Measurements from ENCODE around the gene TBX5.

The TBX5 gene

DNA sequence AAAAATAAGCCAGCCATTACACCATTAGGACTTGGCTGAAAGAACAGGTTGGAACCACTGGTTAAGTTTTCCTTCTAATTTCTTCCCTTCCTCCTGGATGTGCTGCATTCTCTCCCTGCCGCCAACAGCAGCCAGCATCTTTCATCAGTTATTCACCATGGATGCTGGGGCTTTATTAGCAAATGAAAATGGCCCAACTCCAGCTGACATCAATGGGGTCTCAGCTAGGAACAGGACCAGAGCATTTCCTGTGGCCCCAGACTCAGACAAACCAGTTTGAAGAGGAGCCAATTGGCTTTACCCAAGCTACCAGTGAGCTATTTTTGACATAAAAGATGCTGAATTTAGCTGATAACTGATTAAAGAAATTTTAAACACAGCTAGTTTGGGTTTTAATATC is 26.0 kb upstream of the TBX5 start:
- H3K4me3 ChIP-seq (ENCODE audit: control insufficient read depth, low read depth, low read length) = no peak overlapping the region
- TF ChIP-seq, protein P1, sequence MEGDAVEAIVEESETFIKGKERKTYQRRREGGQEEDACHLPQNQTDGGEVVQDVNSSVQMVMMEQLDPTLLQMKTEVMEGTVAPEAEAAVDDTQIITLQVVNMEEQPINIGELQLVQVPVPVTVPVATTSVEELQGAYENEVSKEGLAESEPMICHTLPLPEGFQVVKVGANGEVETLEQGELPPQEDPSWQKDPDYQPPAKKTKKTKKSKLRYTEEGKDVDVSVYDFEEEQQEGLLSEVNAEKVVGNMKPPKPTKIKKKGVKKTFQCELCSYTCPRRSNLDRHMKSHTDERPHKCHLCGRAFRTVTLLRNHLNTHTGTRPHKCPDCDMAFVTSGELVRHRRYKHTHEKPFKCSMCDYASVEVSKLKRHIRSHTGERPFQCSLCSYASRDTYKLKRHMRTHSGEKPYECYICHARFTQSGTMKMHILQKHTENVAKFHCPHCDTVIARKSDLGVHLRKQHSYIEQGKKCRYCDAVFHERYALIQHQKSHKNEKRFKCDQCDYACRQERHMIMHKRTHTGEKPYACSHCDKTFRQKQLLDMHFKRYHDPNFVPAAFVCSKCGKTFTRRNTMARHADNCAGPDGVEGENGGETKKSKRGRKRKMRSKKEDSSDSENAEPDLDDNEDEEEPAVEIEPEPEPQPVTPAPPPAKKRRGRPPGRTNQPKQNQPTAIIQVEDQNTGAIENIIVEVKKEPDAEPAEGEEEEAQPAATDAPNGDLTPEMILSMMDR (conservative IDR thresholded peaks at IDR 0.05; ENCODE audit: control insufficient read depth, insufficient read depth, low read depth, low read length) = no peak
- no peak for DNase-seq (ENCODE audit: low read depth)

DNA sequence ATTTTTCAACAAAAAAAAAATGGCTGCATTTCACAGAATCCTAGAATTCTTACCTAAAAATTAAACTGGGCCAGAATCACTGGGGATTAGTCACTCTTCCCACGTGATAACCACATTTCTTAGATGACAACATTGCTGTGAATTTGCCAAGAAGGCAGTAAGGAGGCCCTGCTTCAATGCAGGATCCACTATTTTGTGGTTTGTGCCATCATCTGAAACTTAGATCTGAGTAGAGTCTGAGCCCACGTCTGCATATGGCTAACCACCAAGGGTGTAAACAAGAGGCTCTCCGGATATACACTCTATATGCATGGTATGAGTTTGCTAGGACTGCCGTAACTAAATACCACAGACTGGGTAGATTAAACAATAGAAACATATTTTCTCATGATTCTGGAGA is 24.4 kb upstream of the TBX5 start:
- DNase-seq (ENCODE audit: low read depth) = peak; percentile 97
- no peak overlapping the region for H3K4me3 ChIP-seq (ENCODE audit: control insufficient read depth, low read depth, low read length)
- TF ChIP-seq, protein P1 (conservative IDR thresholded peaks at IDR 0.05; ENCODE audit: control insufficient read depth, insufficient read depth, low read depth, low read length) = no peak

- no peak overlapping the region for H3K4me3 ChIP-seq (ENCODE audit: control insufficient read depth, low read depth, low read length)
- TF ChIP-seq, protein P1 (conservative IDR thresholded peaks at IDR 0.05; ENCODE audit: control insufficient read depth, insufficient read depth, low read depth, low read length) = no peak
- DNase-seq (ENCODE audit: low read depth) = peak; percentile 60
Measured at GRCh38 chr12:114425031-114425626, 19.2 kb upstream of the TBX5 start.

- H3K4me3 ChIP-seq (ENCODE audit: control insufficient read depth, low read depth, low read length) = no peak overlapping the region
- DNase-seq (ENCODE audit: low read depth) = no peak
- TF ChIP-seq, protein P1 (conservative IDR thresholded peaks at IDR 0.05; ENCODE audit: control insufficient read depth, insufficient read depth, low read depth, low read length) = no peak
Measured at GRCh38 chr12:114420944-114421335, 15.0 kb upstream of the TBX5 start.

- TF ChIP-seq, protein P1 (conservative IDR thresholded peaks at IDR 0.05; ENCODE audit: control insufficient read depth, insufficient read depth, low read depth, low read length) = no peak
- H3K4me3 ChIP-seq (ENCODE audit: control insufficient read depth, low read depth, low read length) = no peak overlapping the region
- no peak for DNase-seq (ENCODE audit: low read depth)
Measured at GRCh38 chr12:114420182-114420943, 14.4 kb upstream of the TBX5 start.

- no peak for DNase-seq (ENCODE audit: low read depth)
- TF ChIP-seq, protein P1 (conservative IDR thresholded peaks at IDR 0.05; ENCODE audit: control insufficient read depth, insufficient read depth, low read depth, low read length) = no peak
- no peak overlapping the region for H3K4me3 ChIP-seq (ENCODE audit: control insufficient read depth, low read depth, low read length)
Measured at GRCh38 chr12:114416028-114416427, 10.1 kb upstream of the TBX5 start.
